Cardiac fibroblast (primary cell): ENCODE measurements around the gene NLRC5.

Source experiments
- DNase-seq, 2 donors: peaks; one replicate each; pipeline versions ENCODE4 v3.0.0 to v3.0.0-alpha.2; 2010; ENCODE audit warnings: low read depth in 2 of 2
- H3K4me3 ChIP-seq, 2 donors: replicated peaks in 1 of 2; 1 replicate in 1 of 2; 2 replicates in 1 of 2; pipeline ENCODE4 v1.5.1; 2011; ENCODE audit warnings: low read depth in 2 of 2, low read length in 2 of 2, mild to moderate bottlenecking in 2 of 2, moderate library complexity in 1 of 2
- TF ChIP-seq, protein P1 (sequence below): IDR thresholded peaks from one replicate; pipeline ENCODE4 v1.5.1; 2011; ENCODE audit warnings: low read depth, mild to moderate bottlenecking, low read length, inconsistent platforms

Gene NLRC5

DNA sequence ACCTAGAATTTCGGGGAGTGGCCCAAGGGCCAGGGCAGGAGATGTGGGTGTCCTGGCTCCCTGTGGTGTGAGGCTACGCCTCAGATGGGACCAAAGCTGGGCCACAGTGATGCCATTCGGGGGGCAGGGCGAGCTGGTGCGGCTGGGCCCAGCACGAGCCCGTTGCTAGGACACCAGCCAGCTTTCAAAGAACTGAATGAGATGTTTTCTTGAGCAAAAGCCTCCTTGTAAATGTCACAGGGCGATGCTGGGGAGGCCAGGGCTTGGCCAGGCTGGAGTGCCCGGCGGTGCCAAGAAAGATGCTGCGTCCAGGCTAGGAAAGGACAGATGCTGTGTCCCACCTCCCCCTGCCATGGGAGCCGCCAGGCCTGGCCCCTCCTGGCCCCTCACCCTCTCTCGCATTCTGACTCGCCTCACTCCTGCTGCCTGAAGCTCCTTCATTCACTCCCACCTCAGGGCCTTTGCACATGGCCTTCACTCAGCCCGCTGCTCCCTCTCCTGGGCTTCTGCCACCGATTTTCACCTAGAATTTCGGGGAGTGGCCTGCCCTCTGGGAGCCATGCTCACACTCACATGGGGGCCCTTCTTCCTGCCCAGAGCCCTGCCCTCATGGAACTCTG is 142.1 kb downstream of the NLRC5 start:
- H3K4me3 ChIP-seq = no peak overlapping the region
- TF ChIP-seq, protein P1, sequence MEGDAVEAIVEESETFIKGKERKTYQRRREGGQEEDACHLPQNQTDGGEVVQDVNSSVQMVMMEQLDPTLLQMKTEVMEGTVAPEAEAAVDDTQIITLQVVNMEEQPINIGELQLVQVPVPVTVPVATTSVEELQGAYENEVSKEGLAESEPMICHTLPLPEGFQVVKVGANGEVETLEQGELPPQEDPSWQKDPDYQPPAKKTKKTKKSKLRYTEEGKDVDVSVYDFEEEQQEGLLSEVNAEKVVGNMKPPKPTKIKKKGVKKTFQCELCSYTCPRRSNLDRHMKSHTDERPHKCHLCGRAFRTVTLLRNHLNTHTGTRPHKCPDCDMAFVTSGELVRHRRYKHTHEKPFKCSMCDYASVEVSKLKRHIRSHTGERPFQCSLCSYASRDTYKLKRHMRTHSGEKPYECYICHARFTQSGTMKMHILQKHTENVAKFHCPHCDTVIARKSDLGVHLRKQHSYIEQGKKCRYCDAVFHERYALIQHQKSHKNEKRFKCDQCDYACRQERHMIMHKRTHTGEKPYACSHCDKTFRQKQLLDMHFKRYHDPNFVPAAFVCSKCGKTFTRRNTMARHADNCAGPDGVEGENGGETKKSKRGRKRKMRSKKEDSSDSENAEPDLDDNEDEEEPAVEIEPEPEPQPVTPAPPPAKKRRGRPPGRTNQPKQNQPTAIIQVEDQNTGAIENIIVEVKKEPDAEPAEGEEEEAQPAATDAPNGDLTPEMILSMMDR = no peak
- DNase-seq = no peak

DNA sequence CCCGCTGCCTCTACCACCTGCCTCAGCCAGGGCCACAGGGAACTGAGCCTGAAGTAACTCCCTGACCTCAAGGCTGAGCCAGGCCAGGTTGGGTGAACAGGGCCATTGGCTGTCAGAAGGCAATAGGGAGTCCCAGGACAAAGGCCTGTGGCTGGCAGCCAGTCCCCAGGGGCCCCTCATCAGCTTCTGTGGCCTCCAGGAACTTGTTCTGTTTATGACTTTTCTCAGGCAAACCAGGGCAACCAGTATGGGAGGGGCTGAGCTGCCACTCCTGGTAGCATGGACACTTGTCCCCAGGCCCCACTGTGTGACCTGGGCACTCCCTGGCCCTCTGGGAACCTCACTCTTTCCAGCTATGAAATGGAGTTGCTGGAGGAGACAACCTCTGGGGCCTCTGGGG is 143.1 kb downstream of the NLRC5 start:
- TF ChIP-seq, protein P1 = no peak
- no peak for DNase-seq
- no peak overlapping the region for H3K4me3 ChIP-seq

DNA sequence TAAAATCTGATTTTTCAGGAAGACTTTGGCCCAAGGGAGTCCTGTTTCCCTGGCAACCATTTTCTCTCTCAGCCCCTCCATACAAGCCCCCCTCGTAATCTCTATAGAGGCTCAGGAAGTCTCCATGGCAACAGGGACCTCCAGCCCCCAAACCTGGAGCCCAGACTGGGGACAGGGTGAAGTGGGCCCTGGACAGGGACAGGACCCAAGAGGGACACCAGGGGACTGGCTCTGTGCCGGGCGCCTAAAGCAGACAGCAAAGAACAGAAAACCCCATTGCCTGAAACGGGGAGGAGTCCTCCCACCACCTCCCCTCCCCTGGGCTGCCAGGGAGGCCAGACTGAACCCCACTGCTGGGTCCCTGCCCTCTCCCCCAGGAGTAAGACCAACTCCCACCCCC is 143.7 kb downstream of the NLRC5 start:
- TF ChIP-seq, protein P1 = no peak
- DNase-seq = no peak
- no peak overlapping the region for H3K4me3 ChIP-seq
